KOPT-K1 (cell line): Measurements from ENCODE around the gene PDZD2.

Source experiments
- H3K27ac ChIP-seq: fragments of 200-600 bp; sonication (generic); 2 replicates; pipeline ENCODE4 v1.5.1; 2016; ENCODE audit warnings: antibody characterized with exemption, mild to moderate bottlenecking, low read depth, low read length; ENCODE audit not compliant: poor library complexity, severe bottlenecking
- H3K36me3 ChIP-seq: fragments of 200-600 bp; sonication (generic); 2 replicates; pipeline ENCODE4 v1.5.1; 2017; ENCODE audit warnings: antibody characterized with exemption, mild to moderate bottlenecking, low read length, moderate library complexity; ENCODE audit not compliant: insufficient read depth
- H3K9me3 ChIP-seq: fragments of 200-600 bp; sonication (generic); 2 replicates; pipeline ENCODE4 v1.5.1; 2017; ENCODE audit warnings: antibody characterized with exemption, low read length, mild to moderate bottlenecking; ENCODE audit not compliant: insufficient read depth, poor library complexity, severe bottlenecking

The PDZD2 gene

DNA sequence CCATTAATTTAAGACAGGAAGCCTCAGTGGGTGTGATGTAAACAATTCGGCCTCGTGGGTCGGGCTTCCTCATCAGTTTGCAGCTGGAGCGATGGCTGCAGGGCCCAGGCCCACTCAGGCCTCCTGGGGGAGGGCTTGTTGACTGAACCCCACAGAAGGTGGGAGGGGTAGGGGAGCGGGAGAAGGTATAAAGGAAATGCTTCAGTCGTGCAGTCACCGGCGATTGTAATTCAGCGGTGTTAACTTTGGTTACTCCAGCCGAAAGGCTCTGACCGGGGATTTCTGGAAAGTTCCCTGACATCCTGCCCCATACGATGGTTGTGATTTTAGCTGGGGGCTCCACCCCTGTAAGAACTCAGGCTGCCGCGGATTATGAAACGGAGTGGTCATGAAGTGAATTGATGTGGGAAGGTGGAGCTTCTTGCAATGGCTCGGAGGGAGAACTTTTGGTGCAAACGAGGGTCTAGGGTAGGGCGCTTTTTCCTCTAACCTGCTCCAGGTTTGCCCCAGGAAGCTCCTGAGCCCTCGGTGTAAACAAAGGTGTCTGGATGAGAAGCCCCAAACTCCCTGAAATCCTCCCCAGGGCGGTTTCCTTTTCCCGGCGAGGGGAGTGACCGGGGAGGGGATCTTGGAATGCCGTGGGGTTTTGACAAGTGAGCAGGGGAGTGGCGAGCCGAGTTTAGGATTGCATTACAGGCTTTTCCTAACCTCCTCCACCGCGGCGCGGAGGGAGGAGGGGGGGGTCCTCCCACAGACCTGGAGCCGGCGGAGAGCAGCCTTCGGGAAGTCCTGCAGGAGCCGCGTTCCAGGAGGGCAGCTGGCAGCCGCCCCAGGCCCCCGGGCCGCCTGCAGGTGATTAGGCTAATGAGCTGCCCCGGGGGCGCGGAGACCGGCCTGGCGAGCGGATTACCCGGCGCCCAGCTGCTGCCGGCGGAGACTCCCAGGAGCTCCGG, 215.5 kb downstream of the PDZD2 start:
- peaks cover 9% of the 10 kb centered on the region for H3K9me3 ChIP-seq
- no peaks in the 10 kb centered on the region for H3K36me3 ChIP-seq
- H3K27ac ChIP-seq, result no peak overlapping the region

DNA sequence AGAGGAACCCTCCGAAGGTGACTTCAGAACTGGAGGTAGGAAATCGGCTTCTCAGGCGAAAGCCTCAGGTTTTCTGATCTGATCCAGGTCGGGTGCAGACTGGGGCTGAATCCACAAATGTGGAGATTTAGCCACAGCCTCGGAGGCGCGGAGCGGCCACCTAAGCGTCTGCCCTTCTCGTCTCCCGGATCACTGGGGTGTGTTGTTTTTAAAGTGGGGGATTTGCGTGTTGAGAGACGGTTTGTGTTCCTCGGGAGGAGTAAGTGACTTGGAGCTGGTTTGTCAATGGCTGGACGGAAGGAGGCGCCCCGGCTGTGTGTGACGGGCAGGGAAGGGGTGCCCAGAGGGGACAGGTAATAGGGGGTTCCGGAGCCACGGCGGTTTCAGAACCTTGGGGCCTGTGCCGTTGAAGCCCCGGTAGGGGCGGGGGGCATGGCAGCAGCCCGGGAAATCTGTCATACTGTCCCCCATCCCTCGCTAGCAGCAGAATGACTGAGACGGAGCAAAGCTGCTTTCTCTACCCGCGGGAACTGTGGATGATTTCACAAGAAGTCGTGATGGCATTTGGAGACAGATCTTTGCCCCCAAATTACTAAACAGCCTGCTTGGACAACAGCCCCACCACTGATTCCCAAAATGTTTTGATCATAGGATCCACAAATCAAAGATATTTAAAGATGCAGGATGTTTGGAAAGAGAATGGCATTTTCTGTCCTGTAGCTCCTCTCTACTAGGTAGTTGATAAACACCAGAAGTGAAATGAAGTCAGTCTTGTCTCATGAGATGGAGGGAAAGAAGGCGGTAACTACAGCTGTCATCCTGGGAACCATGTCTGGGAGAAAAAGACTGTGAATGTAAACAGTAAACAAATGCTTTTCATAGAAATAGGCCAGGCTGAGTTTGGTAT, 216.5 kb downstream of the PDZD2 start:
- Histone ChIP-seq H3K27ac (no peak overlapping the region), H3K36me3 (no peaks in the 10 kb centered on the region), H3K9me3 (peaks cover 19% of the 10 kb centered on the region)

DNA sequence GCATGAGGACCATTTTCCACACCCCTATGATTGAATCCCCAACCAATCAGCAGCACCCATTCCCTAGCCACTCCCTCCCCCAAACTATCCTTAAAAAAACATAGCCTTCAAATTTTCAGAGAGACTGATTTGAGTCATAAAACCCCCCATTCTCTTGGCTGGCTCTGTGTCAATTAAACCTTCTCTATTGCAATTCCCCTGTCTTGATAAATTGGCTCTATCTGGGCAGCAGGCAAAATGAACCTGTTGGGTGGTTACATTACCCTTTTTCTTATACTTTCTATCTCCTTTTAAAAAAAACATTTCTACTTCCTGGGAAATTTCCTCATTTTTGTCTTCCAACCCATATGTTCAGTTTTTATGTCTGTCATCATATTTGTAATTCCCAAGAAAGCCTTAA, 220.2 kb downstream of the PDZD2 start:
- no peaks in the 10 kb centered on the region for H3K36me3 ChIP-seq
- H3K9me3 ChIP-seq, result peaks cover 21% of the 10 kb centered on the region
- H3K27ac ChIP-seq, result no peak overlapping the region

DNA sequence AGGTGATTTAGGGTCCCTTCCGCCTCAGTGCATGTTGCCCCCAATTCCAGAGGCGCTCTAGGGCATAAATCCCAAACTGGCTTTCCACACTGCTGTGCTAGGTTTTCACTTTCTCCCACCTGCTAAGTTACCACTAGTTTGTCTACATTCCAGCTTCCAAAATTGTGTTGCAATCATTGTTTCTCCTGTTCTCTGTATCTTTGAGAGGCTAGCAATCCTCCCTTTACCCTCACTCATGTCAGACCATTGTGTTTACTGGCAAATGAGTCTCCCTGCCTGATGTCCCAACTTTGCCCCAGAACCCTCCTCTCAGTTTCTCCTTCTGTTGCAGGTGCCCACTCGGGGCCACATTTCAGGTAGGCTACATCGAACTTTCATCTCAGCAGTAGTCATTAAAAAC, 221.3 kb downstream of the PDZD2 start:
- H3K36me3 ChIP-seq, result no peaks in the 10 kb centered on the region
- peaks cover 21% of the 10 kb centered on the region for H3K9me3 ChIP-seq

DNA sequence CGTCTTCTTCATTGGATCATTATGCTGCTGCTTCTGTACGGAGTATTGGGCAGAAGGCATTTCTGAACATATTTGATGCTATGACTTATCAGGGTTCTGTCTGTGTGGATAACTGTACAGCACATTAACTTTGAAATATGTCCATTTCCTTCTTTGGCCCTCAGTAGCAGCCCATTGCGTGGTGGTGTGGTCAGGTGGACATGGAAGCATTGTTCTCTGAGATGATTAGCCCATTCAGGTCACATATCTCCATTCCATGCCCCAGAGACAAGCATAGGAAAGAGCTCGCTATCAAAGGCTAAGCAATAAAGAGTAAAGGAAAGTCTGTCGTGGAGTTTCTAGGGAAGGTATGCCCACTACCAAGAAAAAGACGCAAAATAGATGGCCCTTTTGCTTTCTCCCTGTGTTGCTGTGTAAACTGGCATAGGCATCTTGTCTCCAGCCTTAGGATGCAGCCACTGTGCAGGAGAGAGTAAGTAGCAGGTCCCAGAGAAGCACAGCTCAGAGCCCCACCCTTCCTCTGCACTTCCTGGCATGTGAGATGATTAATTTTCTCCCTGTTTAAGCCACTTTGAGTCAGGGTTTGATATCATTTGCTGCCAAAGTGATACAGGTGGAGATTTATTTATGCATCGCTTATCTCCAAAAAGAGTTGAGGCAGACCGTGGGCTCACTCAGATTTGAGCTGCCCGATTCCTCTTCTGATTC, 221.9 kb downstream of the PDZD2 start:
- no peaks in the 10 kb centered on the region for H3K36me3 ChIP-seq
- H3K9me3 ChIP-seq, result peaks cover 21% of the 10 kb centered on the region
- H3K27ac ChIP-seq, result no peak overlapping the region

More for the DNA sequence above, 221.3 kb downstream of the PDZD2 start:
- no peak overlapping the region for H3K27ac ChIP-seq

DNA sequence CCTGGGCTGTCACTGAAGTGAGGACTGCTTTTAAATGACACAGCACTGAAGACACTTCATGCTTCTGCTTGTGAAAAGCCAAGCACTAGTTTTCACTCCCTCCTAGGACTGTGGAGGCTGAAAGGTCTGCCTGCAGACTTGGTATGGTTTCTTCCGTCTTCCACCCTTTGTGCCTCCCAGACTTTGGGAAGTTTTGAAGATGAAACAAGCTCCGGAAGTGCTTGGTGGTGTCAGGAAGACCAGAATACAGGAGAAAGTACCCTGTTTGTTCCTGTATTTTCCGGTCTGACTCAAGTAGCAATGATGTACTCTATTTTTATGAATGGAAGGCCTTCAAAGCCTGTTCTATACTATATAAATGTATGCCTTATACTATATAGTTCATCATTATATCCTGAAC, 222.7 kb downstream of the PDZD2 start:
- Histone ChIP-seq H3K9me3 (peaks cover 21% of the 10 kb centered on the region), H3K36me3 (no peaks in the 10 kb centered on the region), H3K27ac (no peak overlapping the region)

DNA sequence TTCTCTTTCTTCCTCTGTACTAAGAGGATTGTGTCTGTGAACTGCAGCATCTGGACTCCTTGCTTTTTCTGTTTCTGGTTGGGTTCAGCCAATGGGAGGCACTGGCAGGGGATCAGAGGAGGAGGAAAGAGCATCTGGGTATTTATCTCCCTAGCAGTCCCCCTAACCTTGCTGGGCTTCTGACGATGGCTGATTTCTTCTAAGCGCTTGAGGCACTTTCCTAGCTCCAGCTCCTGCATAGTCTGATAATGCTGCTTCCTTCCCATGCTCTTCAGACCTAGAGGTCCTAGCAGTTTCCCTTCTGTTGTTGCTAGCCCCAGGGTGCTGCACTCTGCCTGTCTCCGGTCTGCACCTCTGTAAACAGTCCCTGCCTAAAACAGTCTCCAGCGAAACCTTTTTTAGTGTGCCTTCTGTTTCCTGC, 225.1 kb downstream of the PDZD2 start:
- H3K27ac ChIP-seq, result no peak overlapping the region

DNA sequence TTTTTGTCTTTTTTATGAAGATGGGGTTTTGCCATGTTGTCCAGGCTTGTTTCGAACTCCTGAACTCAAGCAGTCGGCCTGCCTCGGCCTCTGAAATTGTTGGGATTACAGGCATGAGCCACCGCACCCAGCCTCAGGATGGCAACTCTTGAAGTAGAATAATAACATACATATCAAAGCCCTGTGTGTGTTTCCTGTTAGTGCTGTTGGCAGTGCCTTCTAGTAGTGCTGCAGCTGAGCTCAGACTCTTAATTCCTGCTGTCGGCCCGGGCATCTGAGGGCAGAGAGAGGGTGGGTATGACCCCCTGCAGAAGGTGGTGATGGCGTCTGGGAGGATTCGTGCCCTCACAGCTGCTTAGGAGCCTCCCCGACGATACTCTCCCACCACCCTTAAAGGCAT, 227.2 kb downstream of the PDZD2 start:
- H3K9me3 ChIP-seq, result no peaks in the 10 kb centered on the region
- no peak overlapping the region for H3K27ac ChIP-seq
- no peaks in the 10 kb centered on the region for H3K36me3 ChIP-seq

More for the DNA sequence above, 225.1 kb downstream of the PDZD2 start:
- H3K9me3 ChIP-seq, result peaks cover 16% of the 10 kb centered on the region
- no peaks in the 10 kb centered on the region for H3K36me3 ChIP-seq

DNA sequence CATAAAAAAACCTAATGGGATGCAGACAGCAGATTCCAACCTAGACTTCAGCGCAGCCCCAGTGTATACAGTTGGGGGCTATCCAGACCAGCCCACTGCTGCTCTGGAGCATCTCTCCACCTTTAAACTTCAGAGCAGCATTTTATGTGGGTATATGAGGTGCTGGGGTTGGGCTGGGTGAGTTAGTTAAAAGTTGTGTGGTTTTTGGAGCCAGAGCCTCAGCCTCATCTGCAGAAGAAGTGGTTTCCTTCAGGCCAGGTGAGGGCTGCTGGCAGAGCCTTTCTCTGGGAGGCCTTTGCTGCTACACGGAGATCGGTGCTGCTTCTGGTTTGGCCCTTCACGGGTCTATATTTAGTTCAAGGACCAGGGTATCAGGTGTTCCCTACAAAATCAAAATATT, 228.3 kb downstream of the PDZD2 start:
- no peaks in the 10 kb centered on the region for H3K36me3 ChIP-seq
- no peaks in the 10 kb centered on the region for H3K9me3 ChIP-seq
- no peak overlapping the region for H3K27ac ChIP-seq

DNA sequence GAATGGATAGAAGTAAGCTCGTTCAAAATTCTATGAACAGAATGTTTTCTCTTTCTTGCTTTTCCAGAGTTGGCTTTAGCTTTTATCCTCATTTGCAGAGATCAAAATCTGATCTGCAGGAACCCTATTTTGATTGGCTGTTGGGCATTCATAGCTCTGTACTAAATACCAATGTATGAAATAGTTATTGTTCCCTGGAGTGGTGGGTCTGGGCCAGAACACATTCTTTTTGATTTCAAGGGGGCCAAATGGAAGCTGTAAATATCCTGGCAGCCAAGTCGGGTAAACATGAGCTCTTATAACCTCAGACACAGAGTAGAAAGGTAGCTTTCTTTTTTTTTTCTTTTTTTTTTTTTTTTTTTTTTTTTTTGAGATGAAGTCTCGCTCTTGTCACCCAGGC, 241.5 kb downstream of the PDZD2 start:
- no peaks in the 10 kb centered on the region for H3K9me3 ChIP-seq
- no peak overlapping the region for H3K27ac ChIP-seq
- H3K36me3 ChIP-seq, result no peaks in the 10 kb centered on the region

DNA sequence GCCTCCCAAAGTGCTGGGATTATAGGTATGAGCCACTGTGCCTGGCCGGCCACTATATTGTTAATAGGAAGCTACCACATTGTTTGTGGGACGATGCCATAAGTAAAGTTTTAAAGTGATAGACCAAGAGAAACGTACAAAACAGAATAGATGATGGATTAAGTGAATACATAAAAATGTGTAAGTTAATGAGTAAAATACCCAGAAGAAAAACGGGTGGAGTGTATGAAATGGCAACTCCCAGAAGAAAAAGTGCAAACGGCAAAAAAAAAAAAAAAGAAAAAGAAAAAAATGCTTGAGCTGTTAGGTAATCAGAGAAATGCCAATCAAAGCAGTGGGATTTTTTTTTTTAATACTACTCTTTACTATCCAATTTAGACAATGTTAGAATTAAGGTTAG, 246.0 kb downstream of the PDZD2 start:
- no peaks in the 10 kb centered on the region for H3K9me3 ChIP-seq
- H3K27ac ChIP-seq, result no peak overlapping the region
- no peaks in the 10 kb centered on the region for H3K36me3 ChIP-seq

DNA sequence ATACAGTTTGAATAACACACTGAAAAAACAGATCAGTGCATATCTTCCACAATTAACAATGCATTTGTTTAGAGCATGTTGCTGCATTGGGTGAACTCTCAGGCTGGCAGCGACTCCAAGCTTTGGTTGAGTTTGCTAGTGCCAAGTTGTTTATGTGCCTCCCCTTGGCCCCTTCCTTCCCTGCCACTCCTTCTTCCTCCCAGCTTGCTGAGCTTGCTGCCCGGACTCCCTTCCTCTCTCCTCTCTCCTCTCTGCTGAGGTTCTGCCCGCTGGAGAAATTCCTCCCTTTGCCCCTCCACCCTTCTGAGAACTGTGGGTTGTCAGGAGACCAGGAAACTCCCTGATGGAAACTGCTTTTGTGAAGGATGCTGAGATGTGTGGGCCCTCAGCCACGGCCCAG, 247.3 kb downstream of the PDZD2 start:
- no peak overlapping the region for H3K27ac ChIP-seq
- no peaks in the 10 kb centered on the region for H3K36me3 ChIP-seq
- H3K9me3 ChIP-seq, result no peaks in the 10 kb centered on the region

DNA sequence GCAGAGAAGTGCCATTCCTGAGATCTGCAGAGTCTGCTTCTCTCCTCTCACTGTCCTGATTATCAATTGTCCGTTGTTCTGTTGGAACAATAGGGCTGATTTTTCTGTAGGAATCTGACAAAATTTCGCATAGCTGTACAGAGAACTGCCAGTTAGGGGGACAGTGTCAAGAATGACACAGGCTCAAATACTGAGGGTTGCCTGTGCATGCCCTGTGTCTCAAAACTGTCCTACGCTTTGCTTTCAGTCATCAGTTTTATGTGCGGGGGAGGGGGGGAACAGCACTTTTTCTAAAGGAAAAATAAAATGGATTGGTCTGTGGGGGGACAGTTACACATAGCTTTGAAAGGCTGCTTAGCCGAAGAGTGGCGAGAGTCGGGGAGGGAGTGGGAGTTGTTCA, 248.6 kb downstream of the PDZD2 start:
- Histone ChIP-seq H3K27ac (no peak overlapping the region), H3K9me3 (no peaks in the 10 kb centered on the region), H3K36me3 (no peaks in the 10 kb centered on the region)

DNA sequence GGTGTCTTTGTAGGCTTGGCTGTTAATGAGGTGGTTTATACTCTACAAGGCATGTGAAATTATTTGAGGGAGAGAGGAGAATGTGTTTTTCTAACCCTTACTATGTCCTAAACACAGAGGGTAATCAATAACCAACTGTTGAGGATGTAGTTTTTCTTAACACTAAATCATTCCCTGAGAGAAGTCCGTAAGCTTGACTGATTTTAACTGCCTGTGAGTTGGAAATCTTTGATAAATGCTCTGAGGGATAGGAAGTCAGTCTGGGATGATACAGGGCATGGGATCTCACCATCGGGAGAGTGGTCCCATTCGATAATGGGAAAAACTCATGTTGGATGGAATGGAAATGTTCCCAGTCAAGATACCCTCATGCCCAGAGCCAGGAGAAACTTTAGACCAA, 249.6 kb downstream of the PDZD2 start:
- H3K27ac ChIP-seq, result no peak overlapping the region
- H3K9me3 ChIP-seq, result no peaks in the 10 kb centered on the region
- H3K36me3 ChIP-seq, result no peaks in the 10 kb centered on the region
